Endothelial cell of umbilical vein (primary cell): ENCODE results near the gene COLQ. TPM values are rescaled to one million over a fixed set of nuclear protein-coding genes. Genes with fewer than 3 reads are reported as not detected.

Source experiments
- BruUV-seq: library from RNA; stranded (reverse); fragments of 400-500 nt; replicated peaks from 2 replicates; lab custom pipeline; 2021; lab: Mats Ljungman, UMichigan
- CTCF ChIA-PET: fragments of 300-600, 350-600 bp; sonication (Branson Sonifier 250); formaldehyde crosslinking; loops from one replicate; lab custom pipeline; 2021; ENCODE audit warnings: antibody characterized with exemption, inconsistent platforms; lab: Charles Lee
- POLR2A ChIA-PET: fragments of 300-600, 350-600 bp; sonication (Branson Sonifier 250); formaldehyde crosslinking; loops from one replicate; lab custom pipeline; 2021; ENCODE audit warnings: antibody characterized with exemption, inconsistent platforms; lab: Charles Lee
- DNase-seq: peaks from one replicate; pipeline ENCODE4 v3.0.0-alpha.2; 2011; ENCODE audit warnings: low read depth, low spot score
- FAIRE-seq: peaks from 2 replicates; lab custom pipeline; 2011; peaks lifted over from hg19 to GRCh38; lab: Jason Lieb, UNC
- H2AFZ ChIP-seq: 2 replicates; pipeline ENCODE4 v1.6.0; 2012; ENCODE audit warnings: low read depth, low read length, control low read depth, inconsistent platforms
- H3K27ac ChIP-seq: 2 replicates; pipeline ENCODE4 v1.5.1; 2011; ENCODE audit warnings: low read depth, mild to moderate bottlenecking, control low read depth, low read length, moderate library complexity; ENCODE audit not compliant: insufficient read depth
- H3K27me3 ChIP-seq, 2 experiments: 2 replicates each; pipeline versions ENCODE4 v1.6.0 to v1.6.1; 2011; ENCODE audit warnings: low read length in 2 of 2, mixed read lengths in 1 of 2; ENCODE audit not compliant: control insufficient read depth in 2 of 2, insufficient read depth in 2 of 2
- H3K36me3 ChIP-seq, 2 experiments: 2 replicates in 1 of 2; 3 replicates in 1 of 2; pipeline ENCODE4 v1.5.1; 2011; ENCODE audit warnings: low read length in 2 of 2, mild to moderate bottlenecking in 1 of 2, moderate library complexity in 1 of 2; ENCODE audit not compliant: control insufficient read depth in 2 of 2, insufficient read depth in 2 of 2; ENCODE audit errors: extremely low read depth in 1 of 2
- H3K4me1 ChIP-seq: 3 replicates; pipeline ENCODE4 v1.5.1; 2011; ENCODE audit warnings: mild to moderate bottlenecking, low read length; ENCODE audit not compliant: control insufficient read depth, insufficient read depth; ENCODE audit errors: extremely low read depth
- H3K4me2 ChIP-seq: 2 replicates; pipeline ENCODE4 v1.6.1; 2011; ENCODE audit warnings: low read length, control low read depth, mixed read lengths; ENCODE audit not compliant: insufficient read depth
- H3K4me3 ChIP-seq, 3 experiments: fragments of 200-600 bp in 1 of 3; sonication (generic), shearing (Covaris generic) in 1 of 3; replicated peaks in 1 of 3; 2 replicates each; pipeline ENCODE4 v1.5.1; 2011 to 2016; ENCODE audit warnings: control low read depth in 3 of 3, low read length in 3 of 3, mild to moderate bottlenecking in 2 of 3, inconsistent platforms in 1 of 3, low read depth in 1 of 3, moderate library complexity in 1 of 3; ENCODE audit not compliant: insufficient read depth in 1 of 3
- H3K79me2 ChIP-seq: 2 replicates; pipeline ENCODE4 v1.6.0; 2012; ENCODE audit warnings: low read length, inconsistent platforms; ENCODE audit not compliant: control insufficient read depth, insufficient read depth
- H3K9ac ChIP-seq: replicated peaks from 2 replicates; pipeline ENCODE3; 2011; ENCODE audit warnings: low read length, control low read depth; ENCODE audit not compliant: insufficient read depth; ENCODE audit errors: extremely low read depth
- H3K9me1 ChIP-seq: replicated peaks from 3 replicates; pipeline ENCODE4 v1.6.0; 2011; ENCODE audit warnings: mild to moderate bottlenecking, low read length; ENCODE audit not compliant: control insufficient read depth, insufficient read depth; ENCODE audit errors: extremely low read depth
- H3K9me3 ChIP-seq: replicated peaks from 2 replicates; pipeline ENCODE4 v1.5.1; 2012; ENCODE audit warnings: low read length, inconsistent platforms; ENCODE audit not compliant: control insufficient read depth, insufficient read depth
- H4K20me1 ChIP-seq: replicated peaks from 2 replicates; pipeline ENCODE3; 2011; ENCODE audit warnings: mild to moderate bottlenecking, low read length; ENCODE audit not compliant: control insufficient read depth, insufficient read depth; ENCODE audit errors: extremely low read depth
- EZH2 ChIP-seq: IDR thresholded peaks from 2 replicates; pipeline ENCODE4 v1.6.1; 2012; ENCODE audit warnings: borderline replicate concordance, low read depth, mild to moderate bottlenecking, moderate library complexity, low read length, inconsistent platforms; ENCODE audit not compliant: severe bottlenecking
- FOS ChIP-seq: IDR thresholded peaks from 2 replicates; pipeline ENCODE4 v1.6.1; 2011; ENCODE audit warnings: mild to moderate bottlenecking, low read length, moderate library complexity, borderline replicate concordance; ENCODE audit not compliant: insufficient read depth
- GATA2 ChIP-seq: IDR thresholded peaks from 2 replicates; pipeline ENCODE4 v1.7.0; 2011; ENCODE audit warnings: low read depth, mild to moderate bottlenecking, moderate library complexity, mixed read lengths, low read length; ENCODE audit not compliant: insufficient read length, insufficient read depth
- JUN ChIP-seq: IDR thresholded peaks from 2 replicates; pipeline ENCODE4 v1.6.1; 2011; ENCODE audit warnings: borderline replicate concordance, low read depth; ENCODE audit not compliant: insufficient read length, insufficient read depth
- MYC ChIP-seq: IDR thresholded peaks from one replicate; pipeline ENCODE4 v1.6.1; 2011; ENCODE audit warnings: mild to moderate bottlenecking, low read depth, low read length
- POLR2A ChIP-seq: IDR thresholded peaks from 2 replicates; pipeline ENCODE4 v1.6.1; 2012; ENCODE audit warnings: low read depth, mild to moderate bottlenecking, control low read depth, low read length
- POLR2AphosphoS5 ChIP-seq: IDR thresholded peaks from 2 replicates; pipeline ENCODE4 v1.6.1; 2012; ENCODE audit warnings: low read depth, mild to moderate bottlenecking, control low read depth, low read length, moderate library complexity; ENCODE audit not compliant: insufficient read depth
- dilution Hi-C: fragments of 300-500 bp; cut with MboI; formaldehyde crosslinking; loops from one replicate; pipeline ENCODE4 v1.15.0; 2019; ENCODE audit warnings: low sequenced_read_pairs; ENCODE audit not compliant: extremely low pct_ligation_motif_present
- intact Hi-C: fragments of 100-400 bp; cut with micrococcal nuclease; formaldehyde crosslinking; loops from one replicate; pipeline ENCODE4 v1.10.0; 2022
- polyA plus RNA-seq, 4 experiments: library from polyadenylated mRNA; depleted of rRNA in 3 of 4; stranded (reverse) in 3 of 4; unstranded in 1 of 4; fragments of >200 nt; gene quantifications; 2 replicates each; pipeline versions ENCODE4 v1.2.1 to v1.2.3, GENCODE V29; 2011 to 2012; ENCODE audit warnings: missing spikeins in 1 of 4
- total RNA-seq: library from RNA; stranded (reverse); gene quantifications from 2 replicates; pipeline ENCODE4 v1.2.3, GENCODE V29; 2021
- TF ChIP-seq, protein P1 (sequence below): IDR thresholded peaks from 2 replicates; pipeline ENCODE4 v1.6.1; 2011; ENCODE audit not compliant: insufficient read depth, insufficient read length
- TF ChIP-seq, protein P2 (sequence below), 2 donors: IDR thresholded peaks; 1 replicate in 1 of 2; 2 replicates in 1 of 2; pipeline ENCODE4 v1.5.1; 2011; ENCODE audit warnings: low read length in 2 of 2, mild to moderate bottlenecking in 2 of 2, moderate library complexity in 2 of 2, control low read depth in 1 of 2, inconsistent platforms in 1 of 2, low read depth in 1 of 2; ENCODE audit not compliant: insufficient read depth in 1 of 2; ENCODE audit errors: extremely low read depth in 1 of 2

COLQ gene
- total and polyA plus RNA-seq, 2 donors (not counting 3 experiments of a cell fraction or from before 2014, with no cell fraction given) = 2.0 to 2.3 TPM

GRCh38 chr3:15477951-15478639 is 43.4 kb downstream of the COLQ start:
- BruUV-seq = no TSS peak
- H3K27me3 ChIP-seq = no peaks in the 10 kb centered on the region
- intact Hi-C loops = no loop called here
- DNase-seq = no peak
- no peaks in the 10 kb centered on the region for H3K9me1 ChIP-seq
- no peak for FAIRE-seq
- no peak overlapping the region for H3K27ac ChIP-seq
- H3K79me2 ChIP-seq = no peaks in the 10 kb centered on the region
- no peaks in the 10 kb centered on the region for H3K9me3 ChIP-seq
- no peak overlapping the region for H3K4me3 ChIP-seq
- no peak overlapping the region for H3K4me2 ChIP-seq
- dilution Hi-C loops = no loop called here
- no peaks in the 10 kb centered on the region for H4K20me1 ChIP-seq
- H3K9ac ChIP-seq = no peak overlapping the region
- no peaks in the 10 kb centered on the region for H3K36me3 ChIP-seq
- H2AFZ ChIP-seq = no peak overlapping the region
- CTCF ChIA-PET = interaction anchor here (0.8 to 1.5 kb wide), 2 partner anchors 22 to 842 kb away, joined by 3 read pairs; no protein-coding TSS in a partner anchor
- POLR2A ChIA-PET = interaction anchor here (0.5 kb wide), 1 partner anchor 19 kb away, joined by 5 read pairs; no protein-coding TSS in a partner anchor
- TF ChIP-seq, protein P1, sequence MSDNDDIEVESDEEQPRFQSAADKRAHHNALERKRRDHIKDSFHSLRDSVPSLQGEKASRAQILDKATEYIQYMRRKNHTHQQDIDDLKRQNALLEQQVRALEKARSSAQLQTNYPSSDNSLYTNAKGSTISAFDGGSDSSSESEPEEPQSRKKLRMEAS = no peak
- TF ChIP-seq FOS (no peak), GATA2 (no peak), EZH2 (no peak), MYC (no peak), POLR2AphosphoS5 (no peak), JUN (no peak), POLR2A (no peak)
- TF ChIP-seq, protein P2, sequence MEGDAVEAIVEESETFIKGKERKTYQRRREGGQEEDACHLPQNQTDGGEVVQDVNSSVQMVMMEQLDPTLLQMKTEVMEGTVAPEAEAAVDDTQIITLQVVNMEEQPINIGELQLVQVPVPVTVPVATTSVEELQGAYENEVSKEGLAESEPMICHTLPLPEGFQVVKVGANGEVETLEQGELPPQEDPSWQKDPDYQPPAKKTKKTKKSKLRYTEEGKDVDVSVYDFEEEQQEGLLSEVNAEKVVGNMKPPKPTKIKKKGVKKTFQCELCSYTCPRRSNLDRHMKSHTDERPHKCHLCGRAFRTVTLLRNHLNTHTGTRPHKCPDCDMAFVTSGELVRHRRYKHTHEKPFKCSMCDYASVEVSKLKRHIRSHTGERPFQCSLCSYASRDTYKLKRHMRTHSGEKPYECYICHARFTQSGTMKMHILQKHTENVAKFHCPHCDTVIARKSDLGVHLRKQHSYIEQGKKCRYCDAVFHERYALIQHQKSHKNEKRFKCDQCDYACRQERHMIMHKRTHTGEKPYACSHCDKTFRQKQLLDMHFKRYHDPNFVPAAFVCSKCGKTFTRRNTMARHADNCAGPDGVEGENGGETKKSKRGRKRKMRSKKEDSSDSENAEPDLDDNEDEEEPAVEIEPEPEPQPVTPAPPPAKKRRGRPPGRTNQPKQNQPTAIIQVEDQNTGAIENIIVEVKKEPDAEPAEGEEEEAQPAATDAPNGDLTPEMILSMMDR (IDR thresholded peaks at IDR 0.05; ENCODE audit: extremely low read depth in 1 of 2, insufficient read depth in 1 of 2, low read depth in 1 of 2, low read length in 2 of 2) = no peak
- no peaks in the 10 kb centered on the region for H3K4me1 ChIP-seq
